IPS-15b (cell line): ENCODE data around the gene RGS12.

Experiments used
- H3K27me3 ChIP-seq: one replicate; pipeline ENCODE4 v1.6.1; 2013; ENCODE audit warnings: low read length; ENCODE audit not compliant: control insufficient read depth, insufficient read depth
- H3K36me3 ChIP-seq: one replicate; pipeline ENCODE4 v1.6.1; 2013; ENCODE audit warnings: low read length; ENCODE audit not compliant: control insufficient read depth, insufficient read depth
- H3K4me1 ChIP-seq: one replicate; pipeline ENCODE4 v1.6.1; 2013; ENCODE audit warnings: mild to moderate bottlenecking, low read length; ENCODE audit not compliant: control insufficient read depth, insufficient read depth
- H3K4me3 ChIP-seq: one replicate; pipeline ENCODE4 v1.5.1; 2013; ENCODE audit warnings: low read depth, low read length
- H3K9ac ChIP-seq: one replicate; pipeline ENCODE4 v1.6.1; 2013; ENCODE audit warnings: low read depth, mild to moderate bottlenecking, low read length
- H3K9me3 ChIP-seq: one replicate; pipeline ENCODE4 v1.6.1; 2013; ENCODE audit warnings: mild to moderate bottlenecking, low read length; ENCODE audit not compliant: control insufficient read depth, insufficient read depth

Gene RGS12

DNA sequence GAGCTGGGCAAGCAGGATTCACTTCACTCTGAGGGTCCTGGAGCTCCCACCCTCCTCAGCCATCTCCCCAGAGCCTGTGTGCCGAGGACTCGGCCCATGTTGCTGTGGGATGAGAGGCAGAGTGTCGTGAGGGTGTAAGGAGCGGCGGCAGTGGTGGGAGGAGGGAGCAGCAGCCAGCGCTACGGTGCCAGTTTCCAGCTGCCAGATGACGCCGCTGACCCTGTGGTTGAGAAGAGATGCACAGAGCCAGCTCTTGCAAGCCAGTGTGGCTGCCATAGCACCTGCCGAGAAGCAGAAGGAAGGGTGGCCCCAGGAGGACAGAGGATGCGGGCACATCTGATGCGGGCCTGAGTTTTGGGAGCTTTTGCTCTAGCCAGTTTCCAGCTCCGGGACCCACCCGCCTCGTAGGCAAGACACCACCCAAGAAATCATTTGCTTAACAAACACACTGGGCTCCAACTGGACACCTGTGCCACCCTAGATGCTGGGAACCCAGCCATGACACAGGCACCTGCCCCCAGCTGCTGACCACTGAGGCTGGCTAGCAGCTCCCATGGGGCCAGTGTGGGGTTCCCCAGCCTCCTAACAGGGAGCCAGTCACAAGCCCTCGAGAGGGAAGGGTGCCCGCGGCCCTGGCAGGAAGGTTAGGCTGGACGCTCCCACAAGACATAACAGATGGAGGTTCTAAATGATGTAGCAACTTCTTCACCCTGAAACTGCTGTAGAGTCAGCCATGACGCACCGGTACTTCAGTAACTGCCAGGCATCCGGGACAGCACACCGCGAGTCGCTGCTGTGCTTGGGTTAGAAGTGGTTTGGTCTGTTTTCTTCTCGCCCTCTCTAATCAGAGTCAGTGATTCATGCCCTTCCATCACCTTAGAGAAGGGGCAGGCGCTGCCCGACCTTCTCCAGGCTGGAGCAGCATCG is 35.0 kb upstream of the RGS12 start:
- Histone ChIP-seq H3K36me3 (no peaks in the 10 kb centered on the region), H3K9me3 (no peaks in the 10 kb centered on the region), H3K27me3 (no peaks in the 10 kb centered on the region), H3K9ac (no peak overlapping the region), H3K4me1 (no peaks in the 10 kb centered on the region), H3K4me3 (no peak overlapping the region)

- Histone ChIP-seq H3K9me3 (no peaks in the 10 kb centered on the region), H3K27me3 (no peaks in the 10 kb centered on the region), H3K9ac (no peak overlapping the region), H3K4me3 (no peak overlapping the region), H3K4me1 (no peaks in the 10 kb centered on the region), H3K36me3 (no peaks in the 10 kb centered on the region)
Measured at GRCh38 chr4:3261411-3262207, 31.2 kb upstream of the RGS12 start.

DNA sequence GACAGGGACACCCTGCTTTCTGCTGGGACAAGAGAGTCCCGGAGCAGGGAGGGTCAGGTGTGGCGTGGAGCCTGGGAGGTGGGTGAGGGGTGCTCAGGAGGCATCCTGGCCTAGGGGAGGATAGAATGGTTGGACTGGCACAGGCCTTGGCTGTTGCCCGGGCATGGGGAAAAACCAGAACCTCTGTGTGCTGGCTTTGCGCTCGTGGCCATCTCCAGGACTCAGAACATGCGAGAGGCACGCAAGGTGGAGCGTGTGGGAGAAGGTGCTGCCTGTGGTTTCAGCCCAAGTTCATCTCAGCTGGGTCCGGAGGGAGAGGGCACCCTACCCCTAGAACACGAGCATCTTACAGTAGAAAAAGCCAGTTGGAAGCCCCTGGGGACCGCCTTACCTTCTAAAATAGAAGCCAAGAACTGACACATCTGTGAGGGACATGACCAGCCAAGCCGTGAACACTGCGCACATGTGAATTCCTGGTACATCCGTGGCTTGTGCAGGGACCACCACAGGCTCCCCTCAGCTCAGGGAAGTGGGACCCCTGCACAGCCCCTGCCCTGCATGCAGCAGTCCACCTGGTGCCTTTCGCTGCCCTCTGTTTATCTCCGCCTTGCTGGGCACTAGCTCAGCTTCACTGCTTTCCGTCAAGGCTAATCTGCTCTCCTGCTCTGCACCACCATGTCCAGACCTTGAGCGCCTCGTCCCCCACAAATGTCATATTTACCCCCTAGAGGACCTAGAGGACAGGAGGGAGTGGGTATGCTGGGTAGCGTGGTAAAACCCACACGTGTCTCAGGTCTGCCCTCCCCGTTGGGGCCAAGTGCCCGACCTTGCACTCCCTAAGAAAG is 30.4 kb upstream of the RGS12 start:
- no peaks in the 10 kb centered on the region for H3K4me1 ChIP-seq
- no peak overlapping the region for H3K9ac ChIP-seq
- no peak overlapping the region for H3K4me3 ChIP-seq
- H3K27me3 ChIP-seq = no peaks in the 10 kb centered on the region
- no peaks in the 10 kb centered on the region for H3K36me3 ChIP-seq
- no peaks in the 10 kb centered on the region for H3K9me3 ChIP-seq

- Histone ChIP-seq H3K27me3 (no peaks in the 10 kb centered on the region), H3K4me3 (no peak overlapping the region), H3K9me3 (no peaks in the 10 kb centered on the region), H3K4me1 (no peaks in the 10 kb centered on the region), H3K9ac (no peak overlapping the region), H3K36me3 (no peaks in the 10 kb centered on the region)
Measured at GRCh38 chr4:3263053-3263875, 29.6 kb upstream of the RGS12 start.

DNA sequence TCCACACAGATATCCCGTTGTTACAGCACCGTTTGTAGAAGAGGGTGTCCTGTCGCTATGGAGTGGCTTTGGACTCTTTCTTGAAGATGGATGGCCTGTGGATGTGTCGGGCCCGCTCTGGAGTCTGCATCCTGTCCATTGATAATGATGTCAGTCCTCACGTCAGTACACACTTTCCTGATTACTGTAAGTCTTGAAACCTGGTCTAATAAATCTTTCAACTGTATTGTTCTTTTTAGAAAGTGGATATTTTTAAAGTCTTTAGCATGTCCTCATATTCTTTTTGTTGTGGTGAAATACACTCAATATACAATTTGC is 29.0 kb upstream of the RGS12 start:
- no peak overlapping the region for H3K4me3 ChIP-seq
- no peak overlapping the region for H3K9ac ChIP-seq
- no peaks in the 10 kb centered on the region for H3K9me3 ChIP-seq
- no peaks in the 10 kb centered on the region for H3K36me3 ChIP-seq
- no peaks in the 10 kb centered on the region for H3K27me3 ChIP-seq
- H3K4me1 ChIP-seq = no peaks in the 10 kb centered on the region

DNA sequence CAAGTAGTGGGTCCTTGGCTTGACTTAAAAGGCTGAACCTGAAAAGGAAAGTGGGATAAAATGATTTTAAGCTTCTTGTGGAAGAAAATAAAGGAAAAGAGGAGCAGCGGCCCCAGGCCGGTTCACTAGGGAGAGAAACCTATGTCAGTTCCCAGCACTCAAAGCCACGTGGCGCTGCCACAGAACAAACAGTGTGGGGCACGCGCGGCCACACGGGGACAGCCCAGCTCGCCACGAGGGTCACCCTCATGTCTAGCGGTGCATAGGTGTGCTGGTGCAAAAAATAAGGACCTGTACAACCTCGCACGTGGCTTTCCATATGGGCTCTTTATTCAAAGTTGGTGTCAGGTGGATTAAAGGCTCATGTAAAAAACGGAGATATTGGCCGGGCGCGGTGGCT is 26.7 kb upstream of the RGS12 start:
- Histone ChIP-seq H3K9ac (no peak overlapping the region), H3K4me1 (no peaks in the 10 kb centered on the region), H3K27me3 (no peaks in the 10 kb centered on the region), H3K4me3 (no peak overlapping the region), H3K36me3 (no peaks in the 10 kb centered on the region), H3K9me3 (no peaks in the 10 kb centered on the region)

DNA sequence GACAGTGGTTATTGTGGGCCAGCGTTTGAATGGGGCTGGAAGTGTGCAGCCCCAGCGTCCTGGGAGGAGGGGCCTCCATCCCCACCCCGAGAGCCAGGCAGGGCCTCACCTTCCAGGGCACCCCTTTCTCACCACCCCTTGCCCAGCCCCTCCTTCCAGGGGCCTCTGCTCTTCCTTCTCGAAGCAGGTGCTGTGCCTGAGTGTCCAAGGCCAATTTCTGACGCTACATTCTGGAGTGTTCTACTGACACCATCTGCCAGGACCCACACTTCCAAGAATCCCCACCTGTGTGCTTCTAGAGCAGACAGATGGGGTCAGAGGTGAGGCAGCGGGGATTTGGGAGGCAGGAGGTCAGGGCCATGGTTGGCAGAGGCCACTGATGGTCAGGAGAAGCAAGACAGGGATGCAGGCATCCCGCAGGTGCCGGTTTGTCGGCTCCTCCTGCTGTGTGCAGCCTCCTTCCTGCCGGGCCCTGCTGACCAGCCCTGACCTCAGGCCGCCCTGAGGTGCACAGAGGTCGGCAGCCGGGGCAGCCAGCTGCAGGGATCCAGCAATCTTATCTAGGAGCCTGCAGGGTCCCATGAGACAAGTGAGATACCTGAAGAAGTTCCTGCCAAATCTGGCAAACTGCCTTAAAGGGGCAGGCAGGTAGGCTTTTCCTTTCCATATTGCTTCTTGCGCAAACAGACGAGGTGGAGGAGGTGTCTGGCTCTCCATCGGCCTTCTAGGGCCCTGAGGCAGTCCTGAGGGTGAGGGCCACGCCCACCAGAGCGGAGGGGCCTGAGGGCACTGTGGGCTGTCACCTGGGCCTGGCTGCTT is 25.0 kb upstream of the RGS12 start:
- Histone ChIP-seq H3K4me1 (no peaks in the 10 kb centered on the region), H3K27me3 (no peaks in the 10 kb centered on the region), H3K4me3 (no peak overlapping the region), H3K36me3 (no peaks in the 10 kb centered on the region), H3K9me3 (no peaks in the 10 kb centered on the region), H3K9ac (no peak overlapping the region)

DNA sequence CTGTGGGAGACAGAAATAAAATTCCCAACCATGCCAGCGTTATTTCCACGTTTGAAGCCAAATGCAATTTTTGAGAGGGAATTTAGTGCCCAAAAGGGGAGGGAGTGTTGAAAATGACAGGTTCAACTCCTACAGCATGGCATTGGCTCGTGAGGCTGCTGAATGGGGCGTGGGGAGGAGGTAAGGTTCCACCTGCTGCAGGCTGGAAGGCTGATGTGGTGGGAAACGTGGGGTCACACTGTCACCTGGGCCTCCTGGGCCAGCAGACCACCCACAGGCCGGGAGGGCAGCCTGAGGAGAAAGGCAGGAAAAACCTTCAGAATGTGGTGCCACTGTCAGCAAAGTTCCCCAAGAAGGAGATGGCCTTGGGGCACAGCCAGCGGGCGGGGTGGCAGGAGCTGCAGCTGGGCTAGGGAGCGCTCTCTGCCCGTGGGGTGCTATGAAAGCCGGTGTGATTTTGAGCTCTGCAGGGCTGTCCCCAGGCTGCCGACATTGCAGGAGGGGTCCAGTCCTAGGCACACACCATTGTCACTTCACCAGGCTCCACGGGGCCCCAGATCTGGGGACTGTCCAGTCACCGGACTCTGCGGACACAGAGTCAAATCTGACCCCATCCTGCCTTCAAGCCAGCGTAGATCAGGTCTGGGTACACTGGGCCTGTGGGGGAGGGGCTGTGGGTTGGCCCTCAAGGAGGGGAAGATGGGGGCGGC is 24.3 kb upstream of the RGS12 start:
- H3K4me1 ChIP-seq = no peaks in the 10 kb centered on the region
- no peaks in the 10 kb centered on the region for H3K36me3 ChIP-seq
- no peak overlapping the region for H3K4me3 ChIP-seq
- no peaks in the 10 kb centered on the region for H3K27me3 ChIP-seq
- no peak overlapping the region for H3K9ac ChIP-seq
- no peaks in the 10 kb centered on the region for H3K9me3 ChIP-seq

DNA sequence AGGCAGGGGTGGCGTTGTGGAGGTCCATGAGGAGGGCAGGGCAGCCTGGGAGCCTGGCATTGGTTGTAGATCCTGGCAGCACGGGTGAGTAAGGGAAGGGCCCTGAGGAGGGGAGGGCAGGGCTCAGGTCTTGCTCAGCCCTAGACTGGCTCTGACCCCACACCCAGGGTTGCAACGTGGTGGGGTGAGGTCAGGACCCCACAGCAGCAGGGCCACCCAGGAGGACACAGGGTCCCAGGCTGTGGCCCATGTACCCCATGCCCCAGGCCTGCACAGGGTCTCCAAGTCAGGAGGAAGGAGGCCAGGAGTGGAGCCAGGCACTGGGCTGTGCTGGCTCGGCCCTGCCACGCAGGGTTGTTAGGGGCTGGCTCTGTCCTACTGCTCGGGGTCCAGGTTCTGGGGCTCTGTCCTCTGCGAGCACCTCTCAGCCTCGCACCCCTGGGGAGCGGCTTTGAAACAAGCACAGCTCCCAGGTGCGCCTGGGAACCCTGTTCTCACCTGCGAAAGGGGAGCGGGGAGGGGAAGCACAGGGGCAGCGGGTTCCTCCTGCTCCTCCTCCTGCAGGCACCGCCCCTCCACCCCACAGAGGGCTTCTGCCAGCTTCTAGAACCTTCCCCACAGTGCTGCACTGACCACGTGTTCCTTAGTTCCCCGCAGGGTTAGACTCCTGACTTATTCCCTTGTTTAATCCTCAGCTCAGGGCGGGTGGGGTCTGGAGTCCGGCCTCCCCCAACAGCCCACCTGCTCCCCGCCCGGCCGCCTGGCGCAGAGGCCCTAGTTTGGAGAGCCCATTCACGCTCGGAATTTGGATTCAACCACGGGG is 23.5 kb upstream of the RGS12 start:
- no peaks in the 10 kb centered on the region for H3K9me3 ChIP-seq
- H3K9ac ChIP-seq = no peak overlapping the region
- H3K4me1 ChIP-seq = no peaks in the 10 kb centered on the region
- H3K4me3 ChIP-seq = no peak overlapping the region
- H3K36me3 ChIP-seq = no peaks in the 10 kb centered on the region
- no peaks in the 10 kb centered on the region for H3K27me3 ChIP-seq
